NOMO-1 treated with DMSO at 0.1 percent for 48 hours (cell line): Measurements from ENCODE around the gene PPP1R15A.
"Not testable (repeated sequence)": the region's sequence is repeated elsewhere in the genome, so short reads cannot be mapped to it uniquely, and the experiment has no call there.

ENCODE experiments used
- DNase-seq: peaks from one replicate; lab custom pipeline; 2025; ENCODE audit not compliant: unreplicated experiment; lab: John Stamatoyannopoulos, UW

The PPP1R15A gene

DNA sequence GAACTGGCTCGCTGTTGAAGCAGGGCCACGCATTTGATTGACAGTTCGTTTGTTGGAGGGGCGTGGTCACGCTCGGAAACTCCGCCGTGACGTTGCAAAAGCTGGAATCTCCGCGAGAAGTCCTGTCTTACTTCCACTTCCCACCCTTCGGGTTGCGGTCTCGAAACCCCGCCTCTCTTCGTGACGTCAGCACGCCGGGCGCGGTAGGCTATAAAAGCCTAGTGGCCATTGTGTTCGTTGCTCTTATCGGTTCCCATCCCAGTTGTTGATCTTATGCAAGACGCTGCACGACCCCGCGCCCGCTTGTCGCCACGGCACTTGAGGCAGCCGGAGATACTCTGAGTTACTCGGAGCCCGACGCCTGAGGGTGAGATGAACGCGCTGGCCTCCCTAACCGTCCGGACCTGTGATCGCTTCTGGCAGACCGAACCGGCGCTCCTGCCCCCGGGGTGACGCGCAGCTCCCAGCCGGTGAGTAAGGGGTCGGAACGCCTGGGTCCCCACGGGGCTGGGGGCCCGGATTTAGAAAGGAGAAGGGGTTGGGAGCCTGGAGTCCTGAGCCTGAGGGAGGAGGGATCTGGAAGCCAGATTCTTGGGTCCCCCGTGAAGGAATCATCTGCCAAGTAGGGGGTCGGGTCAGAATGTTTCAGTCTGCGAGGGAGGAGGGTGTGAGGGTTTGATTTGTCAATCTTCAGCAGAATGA is at the start of gene PPP1R15A:
PPP1R15A (plus strand) TSS at position 240 of the 702 bp plus-strand sequence. CDS start 813 bp downstream, outside the sequence.
- peak; percentile 95 for DNase-seq

DNA sequence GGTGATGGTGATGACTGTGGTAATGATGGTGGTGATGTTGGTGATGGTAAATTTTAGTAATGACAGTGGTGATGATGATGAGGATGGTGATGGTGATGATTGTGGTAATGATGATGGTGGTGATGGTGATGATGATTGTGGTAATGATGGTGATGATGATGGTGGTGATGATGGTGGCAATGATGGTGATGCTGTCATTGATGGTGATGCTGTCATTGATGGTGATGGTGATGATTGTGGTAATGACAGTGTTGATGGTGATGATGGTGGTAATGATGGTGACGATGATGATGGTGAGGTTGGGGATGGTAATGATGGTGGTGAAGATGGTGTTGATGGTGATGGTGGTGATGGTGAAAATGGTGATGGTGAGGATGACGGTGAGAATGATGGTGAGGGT is 49.7 kb upstream of the PPP1R15A start:
- no peak for DNase-seq

GRCh38 chr19:48826606-48827020 is 45.6 kb upstream of the PPP1R15A start:
- DNase-seq: no peak

GRCh38 chr19:48830088-48830487 is 42.1 kb upstream of the PPP1R15A start:
- DNase-seq: no peak

DNA sequence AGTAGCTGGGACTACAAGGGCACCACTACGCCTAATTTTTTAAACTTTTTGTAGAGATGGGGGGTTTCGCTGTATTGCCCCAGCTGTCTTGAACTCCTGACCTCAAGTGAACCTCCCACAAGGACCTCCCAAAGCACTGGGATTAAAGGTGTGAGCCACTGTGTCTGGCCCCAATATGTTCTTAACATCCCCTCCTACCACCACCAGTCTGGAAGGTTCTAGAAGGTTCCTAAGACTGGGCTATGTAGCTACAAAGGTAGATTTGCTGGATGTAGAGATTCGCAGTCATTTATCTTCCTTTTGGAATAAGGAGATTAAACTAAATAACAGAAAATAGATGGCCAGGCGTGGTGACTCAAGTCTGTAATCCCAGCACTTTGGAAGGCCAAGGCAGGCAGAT is 41.3 kb upstream of the PPP1R15A start:
- DNase-seq: no peak

GRCh38 chr19:48833049-48833448 is 39.2 kb upstream of the PPP1R15A start:
- DNase-seq: no peak

GRCh38 chr19:48833977-48834376 is 38.2 kb upstream of the PPP1R15A start:
- no peak for DNase-seq

GRCh38 chr19:48835734-48836088 is 36.5 kb upstream of the PPP1R15A start:
- DNase-seq: peak; percentile 88

DNA sequence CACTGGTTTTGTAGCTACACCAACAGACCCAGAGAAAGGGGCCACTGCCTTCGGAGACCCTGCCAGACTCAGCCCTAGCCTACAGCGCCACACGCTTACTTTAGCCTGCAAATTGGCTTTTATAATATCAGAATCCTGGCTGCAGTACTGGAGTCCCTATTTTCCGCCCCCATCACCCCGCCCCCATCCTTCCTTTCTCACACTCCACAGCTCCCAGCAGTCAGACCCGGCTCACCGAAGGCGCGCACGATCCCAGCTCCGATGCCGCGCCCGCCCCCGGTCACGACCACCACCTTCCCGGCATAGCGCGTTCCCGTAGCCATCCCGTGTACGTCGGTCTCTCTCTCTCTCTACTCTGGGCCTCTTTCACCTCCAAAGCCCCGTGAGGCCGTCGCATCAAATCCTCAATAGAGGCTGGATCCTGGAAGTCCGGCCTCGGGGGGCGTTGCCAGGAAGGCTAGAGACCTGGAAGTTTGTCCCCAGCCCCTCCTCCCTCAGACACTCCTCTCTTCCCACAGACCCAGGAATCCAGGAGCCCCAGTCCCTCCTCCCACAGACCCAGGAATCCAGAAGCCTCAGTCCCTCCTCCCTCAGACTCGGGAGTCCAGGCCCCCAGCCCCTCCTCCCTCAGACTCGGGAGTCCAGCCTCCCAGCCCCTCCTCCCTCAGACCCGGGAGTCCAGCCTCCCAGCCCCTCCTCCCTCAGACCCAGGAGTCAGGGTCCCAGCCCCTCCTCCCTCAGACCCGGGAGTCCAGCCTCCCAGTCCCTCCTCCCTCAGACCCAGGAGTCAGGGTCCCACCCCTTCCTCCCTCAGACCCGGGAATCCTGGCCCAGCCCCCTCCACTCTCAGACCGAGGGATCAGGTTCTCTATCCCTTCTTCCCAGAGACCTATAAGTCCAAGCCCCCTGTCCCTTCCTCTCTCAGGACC is 35.9 kb upstream of the PPP1R15A start, which contains the start of gene HSD17B14:
HSD17B14 (minus strand) TSS at position 403 of the 929 bp plus-strand sequence; CDS start at position 323, 80 bp downstream.
- DNase-seq: no peak

DNA sequence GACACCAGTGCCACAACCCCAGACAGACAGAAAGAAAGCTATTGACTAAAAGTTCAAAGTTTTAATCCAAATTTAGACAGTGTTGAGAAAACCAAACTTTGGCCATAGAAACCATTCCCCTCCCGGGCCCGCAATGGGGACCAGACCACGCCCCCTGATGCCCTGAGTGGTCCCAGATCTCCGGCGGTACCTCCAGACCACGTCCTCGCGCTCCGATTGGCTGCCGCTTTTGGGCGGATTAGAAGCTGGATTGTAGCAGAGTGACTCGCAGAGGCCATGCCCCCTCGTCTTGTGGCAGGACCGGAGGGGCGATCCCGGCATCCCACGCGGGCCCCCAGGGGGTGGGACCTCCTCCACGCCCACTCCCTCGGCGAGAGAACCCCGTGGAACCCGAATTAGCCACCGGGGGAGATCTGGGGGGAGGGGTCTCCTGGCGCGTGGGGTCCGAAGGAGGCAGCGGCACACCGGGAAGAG is 35.1 kb upstream of the PPP1R15A start:
- DNase-seq: peak; percentile 68

DNA sequence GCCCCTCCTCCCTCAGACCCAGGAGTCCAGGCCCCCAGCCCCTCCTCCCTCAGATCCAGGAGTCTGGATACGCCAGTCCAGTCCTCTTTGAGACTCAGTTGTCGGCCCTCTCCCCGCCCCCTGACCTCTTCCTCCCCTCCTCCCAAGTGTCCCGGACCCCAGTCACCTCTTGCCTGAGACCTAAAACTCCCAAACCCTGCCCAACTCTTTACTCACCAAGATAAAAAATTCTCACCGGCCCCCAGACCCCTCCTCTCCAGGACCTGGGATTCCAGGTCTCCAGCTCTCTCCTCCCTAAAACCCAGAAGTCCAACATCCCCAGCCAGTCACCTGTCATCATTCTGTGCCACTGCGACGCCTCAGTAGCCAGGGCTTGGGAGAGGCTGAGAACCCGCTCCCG is 34.5 kb upstream of the PPP1R15A start:
- DNase-seq: no peak

DNA sequence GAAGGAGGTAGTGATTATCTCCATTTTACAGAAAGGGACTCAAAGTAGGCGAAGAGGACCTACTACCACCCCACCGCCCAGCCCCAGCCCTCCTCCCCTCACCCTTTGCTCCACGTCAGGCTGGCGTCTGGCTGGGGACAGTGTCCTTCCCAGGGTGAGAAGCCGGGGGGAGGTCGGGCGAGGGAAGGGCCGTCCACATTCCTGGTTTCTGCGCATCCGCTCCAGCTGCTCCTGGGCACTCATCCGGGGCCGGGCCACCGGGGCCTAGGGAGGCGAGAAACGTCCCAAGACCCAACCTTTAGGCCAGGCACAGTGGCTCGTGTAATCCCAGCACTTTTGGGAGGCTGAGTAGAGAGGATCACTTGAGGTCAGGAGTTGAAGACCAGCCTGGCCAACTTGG is 31.2 kb upstream of the PPP1R15A start:
- DNase-seq: no peak

DNA sequence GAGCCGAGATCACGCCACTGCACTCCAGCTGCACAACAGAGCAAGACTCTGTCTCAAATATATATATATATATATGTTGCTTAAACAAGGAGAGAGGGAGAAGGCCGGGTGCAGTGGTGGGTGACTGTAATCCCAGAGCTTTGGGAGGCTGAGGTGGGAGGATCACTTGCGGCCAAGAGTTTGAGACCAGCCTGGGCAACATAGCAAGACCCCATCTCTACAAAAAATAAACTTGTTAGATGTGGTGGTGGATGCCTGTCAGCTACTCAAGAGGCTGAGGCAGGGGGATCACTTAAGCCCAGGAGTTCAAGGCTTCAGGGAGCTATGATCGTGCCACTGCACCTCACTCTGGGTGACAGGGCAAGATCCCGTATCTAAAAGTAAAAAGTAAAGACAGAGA is 30.6 kb upstream of the PPP1R15A start:
- no peak for DNase-seq

GRCh38 chr19:48842789-48843162 is 29.4 kb upstream of the PPP1R15A start:
- DNase-seq: peak; percentile 29

DNA sequence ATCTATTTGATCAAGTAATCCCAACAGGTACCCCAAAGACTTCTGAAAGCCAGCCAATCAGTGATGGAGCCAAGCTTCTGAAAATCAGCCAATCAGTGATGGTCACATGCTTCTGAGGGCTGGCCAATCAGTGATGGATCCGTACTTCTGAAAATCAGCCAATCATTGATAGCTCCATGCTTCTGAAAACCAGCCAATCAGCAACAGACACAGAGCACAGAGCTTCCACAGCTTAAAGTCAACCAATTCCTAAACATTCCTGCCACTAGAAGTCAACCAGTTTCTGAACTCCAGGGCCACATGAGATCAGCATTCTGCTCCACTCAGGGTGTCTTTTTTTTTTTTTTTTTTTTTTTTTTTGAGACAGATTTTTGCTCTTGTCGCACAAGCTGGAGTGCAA is 27.7 kb upstream of the PPP1R15A start:
- DNase-seq: no peak

- no peak for DNase-seq
Observed at GRCh38 chr19:48845384-48845783, 26.8 kb upstream of the PPP1R15A start.

DNA sequence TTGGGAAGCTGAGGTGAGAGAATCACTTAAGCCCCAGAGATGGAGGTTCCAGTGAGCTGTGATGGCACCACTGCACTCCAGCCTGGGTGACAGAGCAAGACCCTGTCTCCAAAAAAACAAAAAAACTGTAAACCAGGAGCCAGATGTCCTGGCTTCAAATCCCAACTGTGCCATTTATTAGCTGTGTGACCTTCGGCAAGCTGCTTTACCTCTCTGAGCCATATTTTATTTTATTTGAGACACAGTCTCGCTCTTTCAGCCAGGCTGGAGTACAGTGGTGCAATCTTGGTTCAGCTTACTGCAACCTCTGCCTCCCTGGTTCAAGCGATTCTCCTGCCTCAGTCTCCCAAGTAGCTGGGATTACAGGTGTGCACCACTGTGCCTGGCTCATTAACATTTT is 25.6 kb upstream of the PPP1R15A start:
- DNase-seq: not testable (repeated sequence)

DNA sequence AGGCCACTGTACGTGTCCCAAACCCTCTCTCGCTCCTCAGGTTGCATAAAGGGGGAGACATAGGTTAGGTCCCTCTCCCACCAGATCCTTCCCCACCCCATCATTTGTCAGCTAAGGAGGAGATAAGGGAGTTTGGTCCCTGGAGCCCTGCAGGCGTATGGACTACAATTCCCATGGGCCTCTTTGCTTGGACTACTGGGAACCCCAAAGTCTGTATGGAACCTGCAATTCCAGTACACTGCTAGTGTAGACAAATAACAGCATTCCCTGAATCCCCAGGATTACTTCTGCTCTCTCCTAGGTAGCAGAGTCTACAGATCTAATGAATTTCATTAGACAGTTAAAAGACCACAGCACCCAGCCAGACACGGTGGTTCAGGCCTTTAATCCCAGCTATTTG is 19.9 kb upstream of the PPP1R15A start:
- no peak for DNase-seq

DNA sequence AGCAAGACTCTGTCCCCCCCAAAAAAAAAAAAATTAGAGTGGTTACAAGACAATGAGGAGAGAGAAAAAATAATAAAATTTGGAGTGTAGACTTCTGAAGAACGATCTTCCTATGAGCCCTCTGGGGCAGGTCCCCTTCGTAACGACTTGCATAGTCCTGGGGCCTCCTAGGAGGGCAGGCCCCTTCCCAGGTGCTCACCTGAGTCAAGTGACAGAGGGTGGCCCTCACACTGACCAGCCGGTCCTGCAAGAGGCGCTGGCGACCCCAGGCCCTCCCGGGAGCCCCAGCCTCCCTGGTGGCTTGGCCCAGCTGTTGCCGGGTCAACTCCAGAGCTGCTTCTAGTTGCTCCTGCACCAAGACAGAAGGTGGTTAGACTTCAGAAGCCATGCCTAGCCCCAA is 18.7 kb upstream of the PPP1R15A start:
- DNase-seq: no peak

DNA sequence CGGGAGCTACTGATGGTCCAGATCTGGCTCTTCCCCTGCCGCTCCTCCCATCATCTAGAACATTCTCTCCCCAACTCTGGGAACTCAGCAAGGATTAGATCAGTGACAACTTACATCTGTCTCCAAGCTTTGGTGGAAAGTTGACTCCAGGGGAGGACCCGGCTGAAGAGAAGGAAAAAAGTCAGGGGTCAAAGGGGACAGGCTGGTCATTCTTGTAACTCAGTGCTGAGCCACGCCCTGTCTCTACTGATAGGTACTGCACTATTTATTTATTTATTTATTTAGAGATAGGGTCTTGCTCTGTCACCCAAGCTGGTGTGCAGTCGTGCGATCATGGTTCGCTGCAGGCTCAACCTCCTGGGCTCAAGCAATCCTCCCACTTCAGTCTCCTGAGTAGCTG is 18.1 kb upstream of the PPP1R15A start:
- DNase-seq: no peak

DNA sequence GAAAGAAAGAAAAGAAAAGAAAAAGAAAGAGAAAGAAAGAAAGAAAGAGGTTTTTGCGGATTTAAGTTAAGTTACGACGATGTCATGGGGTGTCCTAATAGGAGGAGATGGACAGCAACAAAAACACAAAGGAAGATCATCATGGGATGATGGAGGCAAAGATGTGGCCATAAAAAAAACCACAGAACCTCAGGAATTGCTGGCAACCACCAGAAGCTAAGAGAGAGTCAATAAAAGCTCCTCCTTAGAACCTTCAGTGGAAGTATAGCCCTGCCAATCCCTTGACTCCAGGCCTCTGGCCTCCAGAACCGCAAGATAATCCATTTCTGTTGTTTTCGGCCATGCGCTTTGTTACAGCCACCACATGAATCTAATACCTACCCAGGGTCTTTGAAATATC is 15.3 kb upstream of the PPP1R15A start:
- DNase-seq: no peak
